ENCODE measurements around the gene PATJ.

DNA sequence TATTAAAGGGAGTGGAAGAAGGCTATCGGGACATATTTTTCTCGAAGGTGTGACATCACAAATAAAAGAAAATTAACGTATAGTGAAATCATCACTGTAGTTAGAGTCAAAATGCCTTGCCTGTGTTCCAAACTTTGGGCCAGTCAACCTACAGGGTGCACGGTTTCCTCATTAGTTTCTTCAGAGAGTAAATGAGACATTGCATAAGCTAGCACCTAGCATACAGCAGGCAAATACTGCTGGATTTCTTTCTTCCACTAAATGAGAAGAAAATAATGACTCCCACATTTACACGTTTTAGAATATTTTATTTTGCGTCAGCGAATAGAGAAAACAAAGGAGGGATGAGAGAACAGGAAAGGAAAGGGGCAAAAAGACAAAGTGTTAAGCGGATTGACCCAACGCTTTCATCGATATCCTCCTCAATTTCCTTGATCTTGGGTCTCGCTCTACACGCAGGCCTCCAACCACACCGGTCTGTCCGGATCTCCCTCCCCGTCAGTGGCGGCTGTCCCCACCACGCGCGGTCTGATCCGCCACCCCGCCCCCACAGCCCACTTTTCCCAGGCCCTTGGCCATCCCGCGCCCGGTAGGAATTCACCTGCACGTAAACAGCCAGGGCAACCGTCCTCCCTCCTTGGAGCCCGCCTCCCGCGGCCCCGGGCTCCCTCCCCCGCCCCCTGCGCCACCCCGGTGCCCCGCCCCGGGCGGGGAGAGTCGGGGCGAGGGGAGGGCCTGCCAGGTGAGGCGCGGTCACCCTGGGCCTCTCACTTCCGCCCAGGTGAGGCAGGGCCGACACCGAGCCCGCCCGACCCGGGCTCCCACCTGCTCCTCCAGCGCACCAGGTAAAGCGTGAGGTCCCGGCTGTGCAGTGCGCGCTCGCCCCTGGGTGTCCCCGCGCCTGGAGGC is at the start of gene PATJ:
- no peak for TF ChIP-seq CTCF (IDR thresholded peaks at IDR 0.05)
- TF ChIP-seq POLR2A (IDR thresholded peaks at IDR 0.05): no peak
